Astrocyte of the hippocampus (primary cell): ENCODE data around the gene TBX15.
"Not testable (repeated sequence)": the region's sequence is repeated elsewhere in the genome, so short reads cannot be mapped to it uniquely, and the experiment has no call there.

Experiments
- DNase-seq: peaks from one replicate; pipeline ENCODE4 v3.0.0; 2011; ENCODE audit warnings: low read depth, low spot score

TBX15 gene

GRCh38 chr1:118927427-118928187 is 60.5 kb downstream of the TBX15 start:
- no peak for DNase-seq

GRCh38 chr1:118926261-118926660 is 61.9 kb downstream of the TBX15 start:
- DNase-seq = no peak

- DNase-seq = no peak
Measured at GRCh38 chr1:118925651-118926050, 62.5 kb downstream of the TBX15 start.

- DNase-seq = no peak
Measured at GRCh38 chr1:118923319-118923718, 64.8 kb downstream of the TBX15 start.

GRCh38 chr1:118921994-118922393 is 66.1 kb downstream of the TBX15 start:
- no peak for DNase-seq

GRCh38 chr1:118920124-118920717 is 67.9 kb downstream of the TBX15 start:
- no peak for DNase-seq

DNA sequence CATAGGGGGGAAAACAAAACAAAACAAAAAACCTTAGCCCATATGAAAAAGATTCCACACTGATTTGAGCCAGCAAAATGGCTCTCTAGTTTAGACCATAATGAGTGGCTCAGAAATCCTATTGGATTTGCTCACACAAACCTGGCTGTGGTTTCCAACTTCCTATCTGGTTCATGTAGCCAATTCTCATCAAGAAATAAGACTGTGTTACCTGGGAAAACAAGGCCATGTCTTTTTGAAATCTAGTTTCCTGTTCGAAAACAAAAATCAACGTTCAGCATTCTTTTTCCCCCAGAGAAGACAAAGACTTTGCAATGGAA is 69.2 kb downstream of the TBX15 start:
- no peak for DNase-seq

GRCh38 chr1:118918230-118918939 is 69.8 kb downstream of the TBX15 start:
- DNase-seq = no peak

GRCh38 chr1:118916346-118916745 is 71.8 kb downstream of the TBX15 start:
- DNase-seq = not testable (repeated sequence)

- DNase-seq = no peak
Measured at GRCh38 chr1:118914379-118915161, 73.6 kb downstream of the TBX15 start.

- no peak for DNase-seq
Measured at GRCh38 chr1:118913818-118914217, 74.3 kb downstream of the TBX15 start.

- DNase-seq = no peak
Measured at GRCh38 chr1:118912574-118912973, 75.6 kb downstream of the TBX15 start.

GRCh38 chr1:118911571-118911970 is 76.6 kb downstream of the TBX15 start:
- no peak for DNase-seq

DNA sequence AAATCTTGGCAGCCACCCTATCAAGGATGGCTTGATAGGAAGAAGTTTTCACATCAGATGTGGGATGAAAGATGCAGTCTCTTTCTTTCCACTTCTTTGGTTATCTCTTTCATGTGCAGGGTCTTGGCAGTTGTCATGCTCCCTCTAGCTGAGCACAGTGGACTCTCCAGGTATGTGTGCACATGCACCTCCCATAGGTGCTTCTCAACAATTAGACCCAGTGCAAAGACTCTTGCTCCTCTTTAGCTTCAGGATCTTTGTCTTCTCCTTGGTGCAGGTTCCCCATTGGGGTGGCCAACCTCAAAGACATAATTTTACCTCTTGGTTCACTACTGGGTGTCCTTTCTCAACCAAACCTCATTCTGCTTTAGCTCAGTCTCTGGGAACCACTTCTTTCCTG is 80.7 kb downstream of the TBX15 start:
- DNase-seq = no peak

GRCh38 chr1:118905671-118906070 is 82.5 kb downstream of the TBX15 start:
- no peak for DNase-seq

GRCh38 chr1:118905196-118905595 is 82.9 kb downstream of the TBX15 start:
- DNase-seq = no peak

GRCh38 chr1:118902711-118903191 is 85.4 kb downstream of the TBX15 start:
- DNase-seq = no peak

DNA sequence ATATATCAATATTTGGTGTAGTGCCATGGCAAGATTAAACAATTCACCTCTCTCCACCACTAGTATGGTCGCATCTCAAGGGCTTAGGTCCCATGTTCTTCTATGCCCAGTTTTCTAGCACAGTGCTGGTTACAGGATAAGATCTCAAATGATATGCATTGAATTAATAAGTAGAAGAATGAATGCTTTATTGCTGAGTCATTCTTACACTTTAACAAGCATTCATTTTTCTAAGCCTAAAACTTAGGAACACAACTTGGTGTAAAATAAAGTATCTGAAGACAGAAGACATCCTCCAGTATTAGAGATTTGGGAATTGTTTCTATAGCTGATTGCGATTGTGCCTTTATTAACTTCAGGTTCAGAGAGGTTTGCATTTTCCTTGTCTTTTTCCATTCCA is 85.8 kb downstream of the TBX15 start:
- DNase-seq = no peak

- DNase-seq = no peak
Measured at GRCh38 chr1:118900643-118901440, 87.3 kb downstream of the TBX15 start.

GRCh38 chr1:118899340-118899739 is 88.8 kb downstream of the TBX15 start:
- DNase-seq = no peak

DNA sequence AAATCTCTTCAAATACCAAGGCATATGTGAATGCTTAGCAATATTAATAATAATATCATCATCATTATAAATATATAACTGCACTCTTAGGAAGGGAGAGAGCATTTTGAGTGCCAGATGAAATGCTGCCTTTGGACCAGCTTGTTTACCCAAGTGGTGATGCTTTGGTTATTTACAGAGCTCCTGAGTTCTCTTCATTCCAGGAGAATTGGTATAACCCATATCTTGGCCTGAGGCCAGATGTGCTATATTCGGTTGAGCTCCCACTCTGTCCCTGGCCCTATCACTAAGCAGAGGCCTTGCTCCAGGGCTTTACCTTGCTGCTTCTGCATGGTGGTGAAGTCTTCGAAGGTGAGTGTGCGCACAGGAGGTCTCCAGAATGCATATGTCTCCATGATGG is 89.4 kb downstream of the TBX15 start:
- DNase-seq = no peak
